ENCODE measurements around the gene GALNS. TPM values are rescaled to one million over a fixed set of nuclear protein-coding genes. Genes with fewer than 3 reads are reported as not detected.

The GALNS gene
- total and polyA plus RNA-seq, 2 of the 13 experiments (the other 11 are each of a cell fraction or from before 2014, with no cell fraction given): 9.2 to 9.8 TPM

DNA sequence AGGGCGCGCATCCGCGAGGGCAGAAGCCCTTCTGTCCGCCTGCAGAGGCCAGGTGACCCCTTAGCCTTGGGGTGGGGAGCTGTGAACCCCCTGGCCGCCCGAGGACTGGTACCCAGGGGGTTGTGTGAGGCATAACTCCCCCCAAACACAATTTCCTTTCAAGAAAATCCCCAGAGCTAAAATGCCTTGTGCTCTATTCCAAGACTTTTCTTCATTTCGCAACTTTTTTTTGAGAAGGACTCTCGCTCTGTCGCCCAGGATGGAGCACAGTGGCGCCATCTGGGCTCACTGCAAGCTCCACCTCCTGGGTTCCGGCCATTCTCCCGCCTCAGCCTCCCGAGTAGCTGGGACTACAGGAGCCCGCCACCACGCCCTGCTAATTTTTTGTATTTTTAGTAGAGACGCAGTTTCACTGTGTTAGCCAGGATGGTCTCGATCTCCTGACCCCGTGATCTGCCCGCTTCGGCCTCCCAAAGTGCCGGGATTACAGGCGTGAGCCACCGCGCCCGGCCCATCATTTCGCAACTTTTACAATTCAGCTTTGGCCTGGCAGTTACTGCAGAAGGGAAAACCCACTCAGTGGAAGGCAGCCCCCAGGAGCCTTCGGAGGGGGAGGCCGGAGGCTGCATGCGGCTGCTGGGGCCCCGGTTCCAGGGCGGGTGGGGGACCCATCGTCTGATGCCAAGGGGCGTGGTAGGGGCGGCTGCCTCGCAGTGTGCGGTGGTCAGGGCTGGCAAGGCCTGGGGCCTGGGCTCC is 44.1 kb downstream of the GALNS start (continued):
- TF ChIP-seq SNAPC2 (CRISPR knock-in tag; IDR thresholded peaks at IDR 0.05) (0 out of 2 replicates have a peak, but pooled peaks have one; percentile 33), EED (CRISPR knock-in tag; IDR thresholded peaks at IDR 0.05) (0 out of 2 replicates have a peak, but pooled peaks have one; percentile 86), YY1 (IDR thresholded peaks at IDR 0.05; ENCODE audit: insufficient read depth, insufficient replicate concordance, low read depth, low read length) (peak; percentile 31), ZFP41 (CRISPR knock-in tag; IDR thresholded peaks at IDR 0.05; ENCODE audit: borderline replicate concordance) (no peak), CENPT (CRISPR knock-in tag; IDR thresholded peaks at IDR 0.05; ENCODE audit: low read depth) (no peak), MTF2 (CRISPR knock-in tag; IDR thresholded peaks at IDR 0.05; ENCODE audit: borderline replicate concordance) (no peak; the same call in 1 of the 2 replicates), ZNF224 (CRISPR knock-in tag; IDR thresholded peaks at IDR 0.05) (peak; percentile 74; the same call in 1 of the 2 replicates), ZBTB14 (CRISPR knock-in tag; IDR thresholded peaks at IDR 0.05) (peak; percentile 8), MEF2D (CRISPR knock-in tag; IDR thresholded peaks at IDR 0.05) (0 out of 2 replicates have a peak, but pooled peaks have one; percentile 8), MTERF4 (CRISPR knock-in tag; IDR thresholded peaks at IDR 0.05) (peak; percentile 44; the same call in 1 of the 2 replicates), ZNF337 (CRISPR knock-in tag; IDR thresholded peaks at IDR 0.05; ENCODE audit: borderline replicate concordance, low read depth) (0 out of 2 replicates have a peak, but pooled peaks have one; percentile 1), SIN3A (IDR thresholded peaks at IDR 0.05; ENCODE audit: borderline replicate concordance, low read depth, low read length) (no peak), PHF21A (CRISPR knock-in tag; IDR thresholded peaks at IDR 0.05) (peak; percentile 12; the same call in 1 of the 2 replicates), TSC22D2 (CRISPR knock-in tag; IDR thresholded peaks at IDR 0.05; ENCODE audit: borderline replicate concordance) (no peak)
- TF ChIP-seq, protein P1, sequence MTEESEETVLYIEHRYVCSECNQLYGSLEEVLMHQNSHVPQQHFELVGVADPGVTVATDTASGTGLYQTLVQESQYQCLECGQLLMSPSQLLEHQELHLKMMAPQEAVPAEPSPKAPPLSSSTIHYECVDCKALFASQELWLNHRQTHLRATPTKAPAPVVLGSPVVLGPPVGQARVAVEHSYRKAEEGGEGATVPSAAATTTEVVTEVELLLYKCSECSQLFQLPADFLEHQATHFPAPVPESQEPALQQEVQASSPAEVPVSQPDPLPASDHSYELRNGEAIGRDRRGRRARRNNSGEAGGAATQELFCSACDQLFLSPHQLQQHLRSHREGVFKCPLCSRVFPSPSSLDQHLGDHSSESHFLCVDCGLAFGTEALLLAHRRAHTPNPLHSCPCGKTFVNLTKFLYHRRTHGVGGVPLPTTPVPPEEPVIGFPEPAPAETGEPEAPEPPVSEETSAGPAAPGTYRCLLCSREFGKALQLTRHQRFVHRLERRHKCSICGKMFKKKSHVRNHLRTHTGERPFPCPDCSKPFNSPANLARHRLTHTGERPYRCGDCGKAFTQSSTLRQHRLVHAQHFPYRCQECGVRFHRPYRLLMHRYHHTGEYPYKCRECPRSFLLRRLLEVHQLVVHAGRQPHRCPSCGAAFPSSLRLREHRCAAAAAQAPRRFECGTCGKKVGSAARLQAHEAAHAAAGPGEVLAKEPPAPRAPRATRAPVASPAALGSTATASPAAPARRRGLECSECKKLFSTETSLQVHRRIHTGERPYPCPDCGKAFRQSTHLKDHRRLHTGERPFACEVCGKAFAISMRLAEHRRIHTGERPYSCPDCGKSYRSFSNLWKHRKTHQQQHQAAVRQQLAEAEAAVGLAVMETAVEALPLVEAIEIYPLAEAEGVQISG (CRISPR knock-in tag; IDR thresholded peaks at IDR 0.05): no peak
- TF ChIP-seq, protein P2, sequence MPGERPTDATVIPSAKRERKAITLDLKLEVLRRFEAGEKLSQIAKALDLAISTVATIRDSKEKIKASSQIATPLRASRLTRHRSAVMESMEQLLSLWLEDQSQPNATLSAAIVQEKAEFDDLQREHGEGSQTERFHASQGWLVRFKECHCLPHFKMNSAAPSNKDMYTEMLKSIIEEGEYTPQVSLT (CRISPR knock-in tag; IDR thresholded peaks at IDR 0.05; ENCODE audit: borderline replicate concordance, low read depth): 0 out of 2 replicates have a peak, but pooled peaks have one; percentile 54
- TF ChIP-seq, protein P3, sequence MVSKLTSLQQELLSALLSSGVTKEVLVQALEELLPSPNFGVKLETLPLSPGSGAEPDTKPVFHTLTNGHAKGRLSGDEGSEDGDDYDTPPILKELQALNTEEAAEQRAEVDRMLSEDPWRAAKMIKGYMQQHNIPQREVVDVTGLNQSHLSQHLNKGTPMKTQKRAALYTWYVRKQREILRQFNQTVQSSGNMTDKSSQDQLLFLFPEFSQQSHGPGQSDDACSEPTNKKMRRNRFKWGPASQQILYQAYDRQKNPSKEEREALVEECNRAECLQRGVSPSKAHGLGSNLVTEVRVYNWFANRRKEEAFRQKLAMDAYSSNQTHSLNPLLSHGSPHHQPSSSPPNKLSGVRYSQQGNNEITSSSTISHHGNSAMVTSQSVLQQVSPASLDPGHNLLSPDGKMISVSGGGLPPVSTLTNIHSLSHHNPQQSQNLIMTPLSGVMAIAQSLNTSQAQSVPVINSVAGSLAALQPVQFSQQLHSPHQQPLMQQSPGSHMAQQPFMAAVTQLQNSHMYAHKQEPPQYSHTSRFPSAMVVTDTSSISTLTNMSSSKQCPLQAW (CRISPR knock-in tag; IDR thresholded peaks at IDR 0.05): 0 out of 2 replicates have a peak, but pooled peaks have one; percentile 5
- TF ChIP-seq, protein P4, sequence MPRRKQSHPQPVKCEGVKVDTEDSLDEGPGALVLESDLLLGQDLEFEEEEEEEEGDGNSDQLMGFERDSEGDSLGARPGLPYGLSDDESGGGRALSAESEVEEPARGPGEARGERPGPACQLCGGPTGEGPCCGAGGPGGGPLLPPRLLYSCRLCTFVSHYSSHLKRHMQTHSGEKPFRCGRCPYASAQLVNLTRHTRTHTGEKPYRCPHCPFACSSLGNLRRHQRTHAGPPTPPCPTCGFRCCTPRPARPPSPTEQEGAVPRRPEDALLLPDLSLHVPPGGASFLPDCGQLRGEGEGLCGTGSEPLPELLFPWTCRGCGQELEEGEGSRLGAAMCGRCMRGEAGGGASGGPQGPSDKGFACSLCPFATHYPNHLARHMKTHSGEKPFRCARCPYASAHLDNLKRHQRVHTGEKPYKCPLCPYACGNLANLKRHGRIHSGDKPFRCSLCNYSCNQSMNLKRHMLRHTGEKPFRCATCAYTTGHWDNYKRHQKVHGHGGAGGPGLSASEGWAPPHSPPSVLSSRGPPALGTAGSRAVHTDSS (CRISPR knock-in tag; conservative IDR thresholded peaks at IDR 0.05): peak; percentile 4; the same call in 1 of the 2 replicates
